ENCODE measurements around the gene FOXO3. TPM values are rescaled to one million over a fixed set of nuclear protein-coding genes. Genes with fewer than 3 reads are reported as not detected.

Gene FOXO3
- total RNA-seq, 1 experiment from 2014 or later: 22.1 TPM

- H3K18ac ChIP-seq (ENCODE audit: insufficient read length, low read depth, low read length): no peak overlapping the region
- no CpG with 5 or more reads among the region's 3 CpGs for WGBS (ENCODE audit: extremely low coverage, insufficient read length, low lambda C conversion rate)
- no peak overlapping the region for H3K23ac ChIP-seq (ENCODE audit: insufficient read length, low read depth, low read length)
- no peak overlapping the region for H3K9ac ChIP-seq (ENCODE audit: extremely low read depth, insufficient read length, low read length)
- H3K27me3 ChIP-seq (ENCODE audit: insufficient read depth, low read length): no peaks in the 10 kb centered on the region
- H3K4ac ChIP-seq (ENCODE audit: low read depth, low read length): no peak overlapping the region
- no peak overlapping the region for H3K27ac ChIP-seq (ENCODE audit: insufficient read length, low read depth, low read length)
- Mint-ChIP-seq H3K27me3 (ENCODE audit: low read depth) (no peaks in the 10 kb centered on the region; the same call in 1 of the 2 replicates), H3K4me3 (no peak overlapping the region), H3K27ac (peak overlapping the region; percentile 30 to 60 (median 38); a peak in 4 of 7 replicates), H3K36me3 (ENCODE audit: insufficient read depth in 1 of 3, low read depth in 3 of 3) (peaks cover 6 to 9% (median 7%) of the 10 kb centered on the region in 3 experiments; a peak in 6 of 7 replicates), H3K4me1 (peaks cover 27 to 36% of the 10 kb centered on the region in 2 experiments), H3K9me3 (peaks cover 2 to 6% of the 10 kb centered on the region in 2 experiments; a peak in 4 of 5 replicates)
- no peak overlapping the region for H3K14ac ChIP-seq (ENCODE audit: insufficient read depth, low read length)
- no peak for DNase-seq
- no peaks in the 10 kb centered on the region for H4K20me1 ChIP-seq (ENCODE audit: control insufficient read depth, insufficient read depth, insufficient read length)
- no peak overlapping the region for H3T11ph ChIP-seq (ENCODE audit: low read length)
- H4K8ac ChIP-seq (replicated peaks; ENCODE audit: insufficient read length, low read depth, low read length): no peak overlapping the region
- H3K79me2 ChIP-seq (ENCODE audit: insufficient read depth, low read length): peaks cover 2% of the 10 kb centered on the region; the same call in 1 of the 2 replicates
- H3K4me1 ChIP-seq (ENCODE audit: insufficient read depth, low read length): no peaks in the 10 kb centered on the region; the same call in 1 of the 2 replicates
- H2AFZ ChIP-seq (ENCODE audit: low read length): no peak overlapping the region
- no peak overlapping the region for H2BK120ac ChIP-seq (ENCODE audit: low read depth, low read length, poor library complexity, severe bottlenecking)
- no peak overlapping the region for H2BK15ac ChIP-seq (ENCODE audit: low read depth, low read length)
- no peak overlapping the region for H2AK5ac ChIP-seq (ENCODE audit: insufficient read length, low read length)
- H3K9me3 ChIP-seq (ENCODE audit: control insufficient read depth, low read depth, low read length): no peaks in the 10 kb centered on the region
- H2BK5ac ChIP-seq (ENCODE audit: insufficient read length, low read length): no peak overlapping the region
- H4K5ac ChIP-seq (ENCODE audit: insufficient read length, low read depth, low read length): no peak overlapping the region
- TF ChIP-seq CTCF (conservative IDR thresholded peaks at IDR 0.05): no peak
- H3K23me2 ChIP-seq (ENCODE audit: insufficient read length, low read depth, low read length, poor library complexity, severe bottlenecking): no peaks in the 10 kb centered on the region
- H3K4me2 ChIP-seq (ENCODE audit: insufficient read depth, insufficient read length, low read length): no peak overlapping the region
- H2BK12ac ChIP-seq (ENCODE audit: insufficient read length, low read depth, low read length): no peak overlapping the region
- H4K91ac ChIP-seq (ENCODE audit: insufficient read length, low read depth, low read length): no peak overlapping the region
- no peak overlapping the region for H3K56ac ChIP-seq (ENCODE audit: insufficient read length, low read depth, low read length)
- no peaks in the 10 kb centered on the region for H3K79me1 ChIP-seq (ENCODE audit: insufficient read depth, low read depth, low read length, poor library complexity, severe bottlenecking)
- H2BK20ac ChIP-seq (ENCODE audit: low read depth, low read length, poor library complexity, severe bottlenecking): no peak overlapping the region
These were observed 49.6 kb downstream of the FOXO3 start for GRCh38 chr6:108610270-108610839.
